Ascending aorta (tissue), 2 donors: Measurements from ENCODE around the gene ROCK2. TPM values are rescaled to one million over a fixed set of nuclear protein-coding genes. Genes with fewer than 3 reads are reported as not detected.
A peak's percentile ranks its signal among the peaks of the same experiment; 100 is the strongest.

Source experiments
- DNase-seq, 2 donors: peaks; one replicate each; pipeline ENCODE4 v3.0.0-alpha.2; 2019; ENCODE audit warnings: low spot score in 2 of 2
- H3K27ac ChIP-seq, 2 donors: fragments of 200-600 bp; sonication (generic); one replicate each; pipeline ENCODE4 v1.5.1; 2016 to 2017; ENCODE audit warnings: mild to moderate bottlenecking in 1 of 2
- H3K27me3 ChIP-seq: fragments of 200-600 bp; sonication (generic); one replicate; pipeline ENCODE4 v1.5.1; 2017
- H3K36me3 ChIP-seq, 2 donors: fragments of 200-600 bp; sonication (generic); one replicate each; pipeline ENCODE4 v1.5.1; 2016
- H3K4me1 ChIP-seq, 2 donors: fragments of 200-600 bp; sonication (generic); one replicate each; pipeline ENCODE4 v1.5.1; 2016 to 2017; ENCODE audit warnings: mild to moderate bottlenecking in 1 of 2
- H3K4me3 ChIP-seq, 2 donors: fragments of 200-600 bp; sonication (generic); one replicate each; pipeline ENCODE4 v1.5.1; 2016 to 2017; ENCODE audit warnings: mild to moderate bottlenecking in 1 of 2
- H3K9me3 ChIP-seq, 2 donors: fragments of 200-600 bp; sonication (generic); one replicate each; pipeline ENCODE4 v1.5.1; 2016
- CTCF ChIP-seq, 3 experiments: fragments of 200-600 bp in 2 of 3; fragments of 450-650 bp in 1 of 3; sonication (generic) in 2 of 3; IDR thresholded peaks; one replicate each; pipeline ENCODE4 v1.5.1; 2016 to 2019; ENCODE audit warnings: antibody characterized with exemption in 3 of 3, mild to moderate bottlenecking in 1 of 3, moderate library complexity in 1 of 3
- intact Hi-C: fragments of 100-400 bp; cut with DNase I; formaldehyde crosslinking; loops from one replicate; pipeline ENCODE4 v1.15.1; 2023
- total RNA-seq: library from RNA; depleted of rRNA; stranded (reverse); fragments of >200 nt; gene quantifications from one replicate; pipeline ENCODE4 v1.1.0, GENCODE V29; 2016

The ROCK2 gene
- total RNA-seq, 1 donor from 2014 or later = 33.0 TPM

GRCh38 chr2:11389052-11389420 lies 44.6 kb upstream of the ROCK2 start:
- H3K27ac ChIP-seq = no peak overlapping the region
- no peaks in the 10 kb centered on the region for H3K27me3 ChIP-seq
- no peak overlapping the region for H3K4me3 ChIP-seq
- intact Hi-C loops = no loop called here
- DNase-seq = no peak
- TF ChIP-seq CTCF (IDR thresholded peaks at IDR 0.05) = no peak
- H3K36me3 ChIP-seq = no peaks in the 10 kb centered on the region
- H3K9me3 ChIP-seq = no peaks in the 10 kb centered on the region
- H3K4me1 ChIP-seq = peaks cover 7 to 33% of the 10 kb centered on the region in 2 donors

- TF ChIP-seq CTCF (IDR thresholded peaks at IDR 0.05) = no peak
- Histone ChIP-seq H3K27me3 (no peaks in the 10 kb centered on the region), H3K9me3 (no peaks in the 10 kb centered on the region), H3K27ac (peak overlapping the region in 1 of 2 donors; percentile 17), H3K4me3 (no peak overlapping the region), H3K36me3 (no peaks in the 10 kb centered on the region), H3K4me1 (peaks cover 7 to 30% of the 10 kb centered on the region in 2 donors)
- DNase-seq = no peak
- intact Hi-C loops = no loop called here
These were observed 44.0 kb upstream of the ROCK2 start for GRCh38 chr2:11388262-11389051.

GRCh38 chr2:11387843-11388242 lies 43.4 kb upstream of the ROCK2 start:
- Histone ChIP-seq H3K27ac (peak overlapping the region in 1 of 2 donors; percentile 87), H3K4me1 (peaks cover 7 to 30% of the 10 kb centered on the region in 2 donors), H3K36me3 (no peaks in the 10 kb centered on the region), H3K27me3 (no peaks in the 10 kb centered on the region), H3K9me3 (no peaks in the 10 kb centered on the region), H3K4me3 (no peak overlapping the region)
- intact Hi-C loops = loop anchor here (2.0 kb wide), 1 partner anchor 19 kb away; no protein-coding TSS in a partner anchor
- no peak for DNase-seq
- TF ChIP-seq CTCF (IDR thresholded peaks at IDR 0.05) = no peak

GRCh38 chr2:11387100-11387390 lies 42.6 kb upstream of the ROCK2 start:
- H3K27ac ChIP-seq = peak overlapping the region; percentile 87 to 89
- TF ChIP-seq CTCF (IDR thresholded peaks at IDR 0.05) = no peak
- intact Hi-C loops = loop anchor here (2.0 kb wide), 1 partner anchor 20 kb away; no protein-coding TSS in a partner anchor
- H3K4me3 ChIP-seq = no peak overlapping the region
- H3K4me1 ChIP-seq = peaks cover 7 to 26% of the 10 kb centered on the region in 2 donors
- no peaks in the 10 kb centered on the region for H3K27me3 ChIP-seq
- DNase-seq = no peak
- no peaks in the 10 kb centered on the region for H3K9me3 ChIP-seq
- H3K36me3 ChIP-seq = no peaks in the 10 kb centered on the region

GRCh38 chr2:11385847-11386246 lies 41.4 kb upstream of the ROCK2 start:
- Histone ChIP-seq H3K27ac (peak overlapping the region; percentile 87 to 89), H3K27me3 (no peaks in the 10 kb centered on the region), H3K4me3 (no peak overlapping the region), H3K4me1 (peaks cover 7 to 19% of the 10 kb centered on the region in 2 donors), H3K9me3 (no peaks in the 10 kb centered on the region), H3K36me3 (no peaks in the 10 kb centered on the region)
- intact Hi-C loops = loop anchor here (2.0 kb wide), 1 partner anchor 21 kb away; no protein-coding TSS in a partner anchor
- DNase-seq = no peak
- TF ChIP-seq CTCF (IDR thresholded peaks at IDR 0.05) = no peak
